ENCODE data around the gene GNG7. TPM values are rescaled to one million over a fixed set of nuclear protein-coding genes. Genes with fewer than 3 reads are reported as not detected.

GNG7 gene
- total RNA-seq, 1 donor from 2014 or later: 5.1 TPM

- TF ChIP-seq CTCF (IDR thresholded peaks at IDR 0.05): no peak
- Mint-ChIP-seq H3K4me3 (ENCODE audit: unreplicated experiment) (peak overlapping the region; percentile 72), H3K9me3 (ENCODE audit: unreplicated experiment) (no peaks in the 10 kb centered on the region), H3K27ac (ENCODE audit: unreplicated experiment) (peak overlapping the region; percentile 98), H3K27me3 (ENCODE audit: unreplicated experiment) (no peaks in the 10 kb centered on the region), H3K36me3 (ENCODE audit: unreplicated experiment) (no peaks in the 10 kb centered on the region), H3K4me1 (ENCODE audit: unreplicated experiment) (peaks cover 57% of the 10 kb centered on the region)
- DNase-seq (ENCODE audit: extremely low spot score, unreplicated experiment): peak; percentile 96
Measured at GRCh38 chr19:2602391-2603181, 99.9 kb downstream of the GNG7 start.

DNA sequence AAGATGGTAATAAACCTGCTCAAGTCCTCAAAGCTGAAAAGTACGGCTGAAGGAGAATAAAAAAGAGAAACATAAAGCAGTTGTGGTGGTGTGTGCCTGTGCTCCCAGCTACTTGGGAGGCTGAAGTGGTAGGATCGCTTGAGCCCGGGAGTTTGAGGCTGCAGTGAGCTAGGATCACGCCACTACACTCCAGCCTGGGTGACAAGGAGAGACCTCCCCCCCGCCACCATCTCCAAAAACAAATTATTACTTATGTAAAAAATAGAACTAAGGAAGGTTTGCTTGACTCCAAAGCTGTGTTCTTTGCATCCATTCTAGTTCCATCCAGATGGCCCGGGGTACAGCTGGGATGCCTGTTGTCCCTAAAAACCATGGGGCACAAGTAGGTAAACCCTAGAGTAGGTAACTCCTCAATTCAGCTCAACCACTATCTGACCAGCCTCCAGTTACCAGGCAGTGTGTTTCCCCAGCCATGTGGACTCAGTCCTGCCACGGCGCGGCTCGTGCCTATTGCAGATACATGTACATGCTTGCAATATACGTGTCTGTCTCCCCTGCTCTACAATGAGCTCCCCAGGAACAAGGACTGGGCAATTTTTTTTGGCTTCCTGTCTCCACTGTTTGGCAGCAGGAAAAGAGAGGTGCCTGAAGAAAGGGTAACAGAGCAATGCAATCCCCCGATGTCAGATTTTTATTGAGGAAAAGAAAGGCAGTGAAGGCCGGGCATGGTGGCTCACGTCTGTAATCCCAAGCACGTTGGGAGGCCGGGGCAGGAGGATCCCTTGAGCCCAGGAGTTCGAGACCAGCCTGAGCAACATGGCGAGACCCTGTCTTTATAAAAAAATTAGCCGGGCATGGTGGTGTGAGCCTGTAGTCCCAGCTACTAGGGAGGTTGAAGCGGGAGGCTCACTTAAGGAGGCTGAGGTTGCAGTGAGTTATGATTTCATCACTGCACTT, 101.3 kb downstream of the GNG7 start:
- no peak for DNase-seq (ENCODE audit: extremely low spot score, unreplicated experiment)
- TF ChIP-seq CTCF (IDR thresholded peaks at IDR 0.05): no peak
- Mint-ChIP-seq H3K4me3 (ENCODE audit: unreplicated experiment) (no peak overlapping the region), H3K4me1 (ENCODE audit: unreplicated experiment) (peaks cover 59% of the 10 kb centered on the region), H3K9me3 (ENCODE audit: unreplicated experiment) (no peaks in the 10 kb centered on the region), H3K27ac (ENCODE audit: unreplicated experiment) (peak overlapping the region; percentile 98), H3K36me3 (ENCODE audit: unreplicated experiment) (no peaks in the 10 kb centered on the region), H3K27me3 (ENCODE audit: unreplicated experiment) (no peaks in the 10 kb centered on the region)

DNA sequence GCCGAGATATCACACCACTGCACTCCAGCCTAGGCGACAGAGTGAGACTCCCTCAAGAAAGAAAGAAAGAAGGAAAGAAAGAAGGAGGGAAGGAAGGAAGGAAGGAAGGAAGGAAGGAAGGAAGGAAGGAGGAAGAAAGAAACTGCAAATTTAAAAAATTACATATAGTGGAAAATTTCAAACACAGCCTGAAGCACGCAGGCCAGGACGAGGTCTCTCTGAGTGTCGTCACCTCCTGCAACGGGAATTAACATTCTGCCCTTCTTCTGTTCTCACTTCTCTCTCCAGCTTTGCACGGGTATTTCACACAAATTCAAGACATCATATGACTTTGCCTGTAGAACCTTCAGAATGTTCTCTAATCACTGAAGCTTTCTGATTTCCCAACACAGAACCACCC, 108.2 kb downstream of the GNG7 start:
- Mint-ChIP-seq H3K36me3 (ENCODE audit: unreplicated experiment) (peaks cover 3% of the 10 kb centered on the region), H3K27ac (ENCODE audit: unreplicated experiment) (peak overlapping the region; percentile 23), H3K4me1 (ENCODE audit: unreplicated experiment) (peaks cover 25% of the 10 kb centered on the region), H3K4me3 (ENCODE audit: unreplicated experiment) (no peak overlapping the region), H3K27me3 (ENCODE audit: unreplicated experiment) (no peaks in the 10 kb centered on the region), H3K9me3 (ENCODE audit: unreplicated experiment) (no peaks in the 10 kb centered on the region)
- no peak for DNase-seq (ENCODE audit: extremely low spot score, unreplicated experiment)
- TF ChIP-seq CTCF (IDR thresholded peaks at IDR 0.05): no peak

DNA sequence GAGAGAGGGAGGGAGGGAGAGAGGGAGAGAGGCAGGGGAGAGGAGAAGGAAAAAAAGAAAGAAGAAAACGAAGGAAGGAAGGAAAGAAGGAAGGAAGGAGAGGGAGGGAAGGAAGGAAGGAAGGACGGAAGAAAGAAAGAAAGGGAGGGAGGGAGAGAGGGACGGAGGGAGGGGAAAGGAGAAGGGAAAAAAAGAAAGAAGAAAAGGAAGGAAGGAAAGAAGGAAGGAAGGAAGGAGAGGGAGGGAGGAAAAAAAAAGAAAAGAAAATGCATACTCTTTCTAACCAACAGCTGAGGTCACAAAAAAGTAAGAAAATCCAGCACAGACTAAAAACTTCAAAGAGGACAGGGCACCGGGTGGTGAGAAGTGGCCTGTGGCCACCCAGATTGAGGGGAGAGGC, 109.7 kb downstream of the GNG7 start:
- peak overlapping the region; percentile 59 for H3K27ac Mint-ChIP-seq (ENCODE audit: unreplicated experiment)
- no peak for DNase-seq (ENCODE audit: extremely low spot score, unreplicated experiment)
- H3K36me3 Mint-ChIP-seq (ENCODE audit: unreplicated experiment): peaks cover 3% of the 10 kb centered on the region
- no peak overlapping the region for H3K4me3 Mint-ChIP-seq (ENCODE audit: unreplicated experiment)
- no peak for TF ChIP-seq CTCF (IDR thresholded peaks at IDR 0.05)
- H3K27me3 Mint-ChIP-seq (ENCODE audit: unreplicated experiment): no peaks in the 10 kb centered on the region
- H3K9me3 Mint-ChIP-seq (ENCODE audit: unreplicated experiment): no peaks in the 10 kb centered on the region
- H3K4me1 Mint-ChIP-seq (ENCODE audit: unreplicated experiment): peaks cover 21% of the 10 kb centered on the region
